ENCODE measurements around the gene CNMD.

- TF ChIP-seq CTCF (IDR thresholded peaks at IDR 0.05; ENCODE audit: low read depth, low read length), result no peak
- TF ChIP-seq POLR2A (IDR thresholded peaks at IDR 0.05; ENCODE audit: extremely low read depth, insufficient read length), result no peak
- no peak for TF ChIP-seq MAX (IDR thresholded peaks at IDR 0.05; ENCODE audit: low read depth, low read length)
Measured at GRCh38 chr13:52695856-52696255, 43.8 kb downstream of the CNMD start.
